Measurements from ENCODE around the gene TMPRSS11A. TPM values are rescaled to one million over a fixed set of nuclear protein-coding genes. Genes with fewer than 3 reads are reported as not detected.

TMPRSS11A gene
- total and polyA plus RNA-seq, 4 donors = not detected

DNA sequence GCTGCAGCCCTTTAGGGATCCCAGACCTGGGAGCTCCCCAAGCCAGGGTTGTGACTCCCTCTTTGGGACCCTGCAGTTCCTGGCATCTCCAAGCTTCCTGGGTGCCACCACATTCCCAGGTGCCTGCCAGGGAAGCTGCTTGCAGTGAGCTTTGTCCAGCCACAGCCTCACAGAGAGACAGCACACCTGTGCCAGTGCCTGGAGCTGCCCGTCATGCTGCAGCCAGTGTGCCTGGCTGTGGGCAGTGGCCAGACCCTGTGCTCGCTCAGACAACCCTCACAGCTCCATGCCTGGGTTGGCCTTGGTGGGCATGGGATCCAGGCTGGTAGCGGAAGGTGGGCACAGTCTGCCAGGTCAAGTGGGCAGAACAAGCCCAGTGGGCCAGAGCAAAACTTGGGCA, 36.0 kb downstream of the TMPRSS11A start:
- no peak for DNase-seq
- H3K27ac ChIP-seq (ENCODE audit: low read depth in 1 of 2, low read length in 1 of 2) = no peak overlapping the region
- no peak overlapping the region for H3K4me3 ChIP-seq
- WGBS, 2 donors = 93 to 95% methylated on average over 3 of the region's 3 CpGs
- H3K4me1 ChIP-seq (ENCODE audit: control insufficient read depth in 5 of 5, insufficient read depth in 5 of 5, low read length in 5 of 5) = no peaks in the 10 kb centered on the region
- no peaks in the 10 kb centered on the region for H3K36me3 ChIP-seq (ENCODE audit: control insufficient read depth in 4 of 4, insufficient read depth in 4 of 4, low read length in 4 of 4)
- peaks cover 0 to 8% (median 1%) of the 10 kb centered on the region in 4 donors for H3K9me3 ChIP-seq (ENCODE audit: control insufficient read depth in 4 of 4, insufficient read depth in 3 of 4, low read length in 3 of 4)
- ATAC-seq (ENCODE audit: insufficient read depth, low FRiP score) = no peak
- H3K9ac ChIP-seq (ENCODE audit: insufficient read depth in 1 of 2, low read length in 2 of 2) = no peak overlapping the region
- H3K27me3 ChIP-seq (ENCODE audit: control insufficient read depth in 3 of 3, insufficient read depth in 3 of 3, low read length in 2 of 3) = no peaks in the 10 kb centered on the region
- TF ChIP-seq, protein P1, sequence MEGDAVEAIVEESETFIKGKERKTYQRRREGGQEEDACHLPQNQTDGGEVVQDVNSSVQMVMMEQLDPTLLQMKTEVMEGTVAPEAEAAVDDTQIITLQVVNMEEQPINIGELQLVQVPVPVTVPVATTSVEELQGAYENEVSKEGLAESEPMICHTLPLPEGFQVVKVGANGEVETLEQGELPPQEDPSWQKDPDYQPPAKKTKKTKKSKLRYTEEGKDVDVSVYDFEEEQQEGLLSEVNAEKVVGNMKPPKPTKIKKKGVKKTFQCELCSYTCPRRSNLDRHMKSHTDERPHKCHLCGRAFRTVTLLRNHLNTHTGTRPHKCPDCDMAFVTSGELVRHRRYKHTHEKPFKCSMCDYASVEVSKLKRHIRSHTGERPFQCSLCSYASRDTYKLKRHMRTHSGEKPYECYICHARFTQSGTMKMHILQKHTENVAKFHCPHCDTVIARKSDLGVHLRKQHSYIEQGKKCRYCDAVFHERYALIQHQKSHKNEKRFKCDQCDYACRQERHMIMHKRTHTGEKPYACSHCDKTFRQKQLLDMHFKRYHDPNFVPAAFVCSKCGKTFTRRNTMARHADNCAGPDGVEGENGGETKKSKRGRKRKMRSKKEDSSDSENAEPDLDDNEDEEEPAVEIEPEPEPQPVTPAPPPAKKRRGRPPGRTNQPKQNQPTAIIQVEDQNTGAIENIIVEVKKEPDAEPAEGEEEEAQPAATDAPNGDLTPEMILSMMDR (IDR thresholded peaks at IDR 0.05; ENCODE audit: control extremely low read depth, extremely low read depth) = no peak

DNA sequence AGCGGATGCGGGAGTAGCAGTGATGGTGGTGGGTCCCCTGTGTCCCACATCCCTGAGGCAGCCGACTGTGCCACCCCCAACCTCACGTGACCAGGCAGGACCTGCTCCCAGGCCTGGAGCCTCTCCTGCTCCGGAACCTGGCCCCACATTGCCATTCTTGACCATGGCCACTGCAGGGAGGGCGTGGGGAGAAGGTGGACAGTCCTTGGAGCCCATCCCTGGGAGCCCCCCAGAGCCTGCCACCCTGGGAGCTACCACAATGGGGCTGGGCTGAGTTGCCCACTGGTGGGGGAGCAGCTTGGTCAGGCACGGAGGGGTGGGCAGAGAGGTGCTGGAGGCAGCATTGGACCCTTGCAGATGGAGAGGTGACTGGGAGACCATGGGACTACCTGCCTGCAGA, 36.8 kb downstream of the TMPRSS11A start:
- no peak for ATAC-seq (ENCODE audit: insufficient read depth, low FRiP score)
- no peak for DNase-seq
- TF ChIP-seq, protein P1 (IDR thresholded peaks at IDR 0.05; ENCODE audit: control extremely low read depth, extremely low read depth) = no peak

DNA sequence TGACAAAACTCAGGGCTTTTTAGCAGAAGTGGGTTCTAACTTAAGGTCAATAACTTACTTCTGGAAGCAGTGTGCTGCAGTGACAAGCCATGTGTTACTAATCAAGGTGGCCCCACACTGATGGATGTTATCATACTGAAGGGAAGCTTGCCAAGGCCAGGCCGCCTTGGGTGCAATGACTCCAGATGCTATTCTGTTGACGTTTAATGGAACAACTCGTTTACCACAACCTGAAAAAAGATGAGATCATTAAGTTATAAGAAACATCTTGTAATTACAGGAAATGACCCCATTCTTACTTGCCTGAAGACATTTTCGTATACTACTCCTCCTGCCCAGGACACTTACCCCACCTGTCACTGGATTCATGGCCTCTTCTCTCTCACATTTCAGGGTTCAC, 40.6 kb downstream of the TMPRSS11A start:
- no peaks in the 10 kb centered on the region for H3K36me3 ChIP-seq (ENCODE audit: control insufficient read depth in 4 of 4, insufficient read depth in 4 of 4, low read length in 4 of 4)
- no peak overlapping the region for H3K9ac ChIP-seq (ENCODE audit: insufficient read depth in 1 of 2, low read length in 2 of 2)
- TF ChIP-seq, protein P1 (IDR thresholded peaks at IDR 0.05; ENCODE audit: control extremely low read depth, extremely low read depth) = no peak
- no peak overlapping the region for H3K27ac ChIP-seq (ENCODE audit: low read depth in 1 of 2, low read length in 1 of 2)
- H3K4me1 ChIP-seq (ENCODE audit: control insufficient read depth in 5 of 5, insufficient read depth in 5 of 5, low read length in 5 of 5) = no peaks in the 10 kb centered on the region
- DNase-seq (no peak), ATAC-seq (ENCODE audit: insufficient read depth, low FRiP score) (no peak)
- no peak overlapping the region for H3K4me3 ChIP-seq
- 51 to 86% methylated on average over 4 of the region's 4 CpGs for WGBS, 2 donors
- no peaks in the 10 kb centered on the region for H3K27me3 ChIP-seq (ENCODE audit: control insufficient read depth in 3 of 3, insufficient read depth in 3 of 3, low read length in 2 of 3)
- peaks cover 0 to 8% (median 1%) of the 10 kb centered on the region in 4 donors for H3K9me3 ChIP-seq (ENCODE audit: control insufficient read depth in 4 of 4, insufficient read depth in 3 of 4, low read length in 3 of 4)

More for the DNA sequence above, 36.8 kb downstream of the TMPRSS11A start:
- Histone ChIP-seq H3K36me3 (ENCODE audit: control insufficient read depth in 4 of 4, insufficient read depth in 4 of 4, low read length in 4 of 4) (no peaks in the 10 kb centered on the region), H3K4me3 (no peak overlapping the region), H3K9ac (ENCODE audit: insufficient read depth in 1 of 2, low read length in 2 of 2) (no peak overlapping the region), H3K9me3 (ENCODE audit: control insufficient read depth in 4 of 4, insufficient read depth in 3 of 4, low read length in 3 of 4) (peaks cover 0 to 8% (median 1%) of the 10 kb centered on the region in 4 donors), H3K4me1 (ENCODE audit: control insufficient read depth in 5 of 5, insufficient read depth in 5 of 5, low read length in 5 of 5) (no peaks in the 10 kb centered on the region), H3K27me3 (ENCODE audit: control insufficient read depth in 3 of 3, insufficient read depth in 3 of 3, low read length in 2 of 3) (no peaks in the 10 kb centered on the region), H3K27ac (ENCODE audit: low read depth in 1 of 2, low read length in 1 of 2) (no peak overlapping the region)
- 93 to 96% methylated on average over 7 of the region's 7 CpGs for WGBS, 2 donors

DNA sequence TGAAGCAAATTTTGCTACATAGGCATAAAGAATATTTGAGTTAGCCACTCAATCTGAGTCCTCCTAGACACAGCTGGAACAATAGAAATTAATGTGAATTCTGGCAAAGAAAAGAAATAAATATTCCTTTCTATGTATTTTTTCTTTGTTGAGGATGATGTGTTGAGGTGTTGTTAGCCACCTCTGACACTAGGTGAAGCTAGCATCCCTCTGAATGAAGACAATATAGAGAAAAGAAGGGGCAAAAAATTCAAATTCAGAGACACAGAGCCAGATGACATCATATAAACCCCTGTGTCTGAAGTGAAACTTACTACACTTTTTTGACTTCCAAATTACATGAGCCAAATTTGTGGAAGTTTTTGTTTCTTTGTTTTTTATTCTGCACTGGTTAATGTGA, 44.9 kb downstream of the TMPRSS11A start:
- TF ChIP-seq, protein P1 (IDR thresholded peaks at IDR 0.05; ENCODE audit: control extremely low read depth, extremely low read depth) = no peak
- Histone ChIP-seq H3K9me3 (ENCODE audit: control insufficient read depth in 4 of 4, insufficient read depth in 3 of 4, low read length in 3 of 4) (peaks cover 0 to 2% (median 0%) of the 10 kb centered on the region in 4 donors), H3K4me1 (ENCODE audit: control insufficient read depth in 5 of 5, insufficient read depth in 5 of 5, low read length in 5 of 5) (no peaks in the 10 kb centered on the region), H3K27me3 (ENCODE audit: control insufficient read depth in 3 of 3, insufficient read depth in 3 of 3, low read length in 2 of 3) (no peaks in the 10 kb centered on the region), H3K36me3 (ENCODE audit: control insufficient read depth in 4 of 4, insufficient read depth in 4 of 4, low read length in 4 of 4) (no peaks in the 10 kb centered on the region), H3K4me3 (no peak overlapping the region), H3K27ac (ENCODE audit: low read depth in 1 of 2, low read length in 1 of 2) (no peak overlapping the region), H3K9ac (ENCODE audit: insufficient read depth in 1 of 2, low read length in 2 of 2) (no peak overlapping the region)
- ATAC-seq (ENCODE audit: insufficient read depth, low FRiP score) (no peak), DNase-seq (no peak)
